ENCODE results near the gene LRRC41. TPM values are rescaled to one million over a fixed set of nuclear protein-coding genes. Genes with fewer than 3 reads are reported as not detected.

The LRRC41 gene
- total RNA-seq, 1 experiment from 2014 or later = 38.1 TPM

- no peak for TF ChIP-seq SIN3A (IDR thresholded peaks at IDR 0.05; ENCODE audit: low read depth)
- no peak for TF ChIP-seq YY1 (IDR thresholded peaks at IDR 0.05; ENCODE audit: extremely low read depth, insufficient replicate concordance, low read depth, low read length)
Observed at GRCh38 chr1:46275030-46275337, 28.4 kb downstream of the LRRC41 start (continued).

- H3K27ac ChIP-seq (ENCODE audit: low read depth, low read length) = no peak overlapping the region
- no peaks in the 10 kb centered on the region for H3K27me3 ChIP-seq (ENCODE audit: insufficient read depth, low read length)
- no peak overlapping the region for H3K9ac ChIP-seq (ENCODE audit: low read length)
- ChIA-PET POLR2A (no interaction called here), CTCF (no interaction called here), RAD21 (ENCODE audit: low non-redundant PET in 1 of 2, low total read pairs in 2 of 2, uncharacterized antibody in 2 of 2, unreplicated experiment in 2 of 2) (no interaction called here)
- no peak overlapping the region for H3K4me2 ChIP-seq (ENCODE audit: low read length)
- no peaks in the 10 kb centered on the region for H3K79me2 ChIP-seq (ENCODE audit: insufficient read depth, low read length)
- H3K4me3 ChIP-seq (replicated peaks in 1 of 2; ENCODE audit: low read depth in 1 of 2, low read length in 2 of 2) = no peak overlapping the region
- H3K9me3 ChIP-seq (ENCODE audit: control insufficient read depth in 1 of 2, insufficient read depth in 1 of 2, low read depth in 1 of 2, low read length in 2 of 2) = no peaks in the 10 kb centered on the region
- H2AFZ ChIP-seq (ENCODE audit: low read depth, low read length, poor library complexity, severe bottlenecking) = no peak overlapping the region
- DNase-seq (ENCODE audit: low read depth, low spot score) (no peak), ATAC-seq (0 out of 2 replicates have a peak, but pooled peaks have one; percentile 38)
- H3K36me3 ChIP-seq (ENCODE audit: control insufficient read depth in 1 of 2, insufficient read depth in 2 of 2, low read length in 2 of 2) = peaks cover 50 to 76% of the 10 kb centered on the region in 2 experiments
- BruUV-seq (replicated peaks) = no TSS peak
- intact Hi-C loops (cut with micrococcal nuclease) = no loop called here
- no peaks in the 10 kb centered on the region for H3K4me1 ChIP-seq (ENCODE audit: control insufficient read depth in 1 of 2, insufficient read depth in 2 of 2, low read length in 2 of 2)
- no peak for TF ChIP-seq CBX3 (IDR thresholded peaks at IDR 0.05; ENCODE audit: low read depth)
- TF ChIP-seq ZFX (IDR thresholded peaks at IDR 0.05) = no peak
- TF ChIP-seq ATF3 (IDR thresholded peaks at IDR 0.05) = no peak
- TF ChIP-seq YY1 (IDR thresholded peaks at IDR 0.05; ENCODE audit: extremely low read depth, insufficient replicate concordance, low read depth, low read length) = no peak
- TF ChIP-seq CTCF (IDR thresholded peaks at IDR 0.05 in 2 of 3, conservative IDR thresholded peaks at IDR 0.05 in 1 of 3; ENCODE audit: borderline replicate concordance in 1 of 3, insufficient read depth in 1 of 3, low read depth in 2 of 3, low read length in 2 of 3) = 0 out of 6 replicates have a peak, but pooled peaks of 1 of the 3 experiments have one; percentile 8
- no peak for TF ChIP-seq CEBPB (IDR thresholded peaks at IDR 0.05; ENCODE audit: low read depth)
- H4K20me1 ChIP-seq (ENCODE audit: insufficient read depth) = no peaks in the 10 kb centered on the region
- no peaks in the 10 kb centered on the region for H3K9me2 ChIP-seq (ENCODE audit: insufficient read depth)
Observed at GRCh38 chr1:46274225-46275029, 29.0 kb downstream of the LRRC41 start.
